Adrenal gland (tissue), 12 donors: ENCODE data around the gene AKAP13. TPM values are rescaled to one million over a fixed set of nuclear protein-coding genes. Genes with fewer than 3 reads are reported as not detected.

Source experiments
- DNase-seq, 7 donors: peaks; one replicate each; pipeline ENCODE4 v3.0.0-alpha.2; 2019 to 2020
- H3K27ac ChIP-seq, 5 donors: fragments of 200-600 bp; sonication (generic) in 4 of 5; 1 replicate in 3 of 5; 2 replicates in 2 of 5; pipeline versions ENCODE4 v1.5.1 to v1.8.0; 2016 to 2020; ENCODE audit warnings: mild to moderate bottlenecking in 1 of 5
- H3K27me3 ChIP-seq: fragments of 200-600 bp; 2 replicates; pipeline ENCODE4 v1.8.0; 2021
- H3K36me3 ChIP-seq, 2 donors: fragments of 200-600 bp; replicated peaks in 1 of 2; 1 replicate in 1 of 2; 2 replicates in 1 of 2; pipeline versions ENCODE4 v1.5.1 to v1.8.0; 2018 to 2022
- H3K4me1 ChIP-seq, 2 donors: fragments of 200-600 bp; replicated peaks in 1 of 2; 1 replicate in 1 of 2; 2 replicates in 1 of 2; pipeline versions ENCODE4 v1.5.1 to v1.8.0; 2018 to 2021
- H3K4me3 ChIP-seq, 4 donors: fragments of 200-600 bp; sonication (generic) in 3 of 4; one replicate each; pipeline ENCODE4 v1.5.1; 2016 to 2018
- H3K9me3 ChIP-seq, 3 donors: fragments of 200-600 bp; sonication (generic) in 1 of 3; replicated peaks in 1 of 3; 1 replicate in 2 of 3; 2 replicates in 1 of 3; pipeline versions ENCODE4 v1.5.1 to v1.8.0; 2016 to 2021
- POLR2A ChIP-seq, 2 donors: fragments of 450-650 bp; IDR thresholded peaks; one replicate each; pipeline ENCODE4 v1.6.1; 2017; ENCODE audit warnings: antibody characterized with exemption in 2 of 2, mild to moderate bottlenecking in 2 of 2, moderate library complexity in 1 of 2
- WGBS, 4 donors: extraction: QIAGEN DNeasy Blood & Tissue Kit in 2 of 4; methylation state at CpG; one replicate each; pipeline versions ENCODE4 v1.1.5 to v1.1.7; 2013 to 2017; 5-methylcytosine and 5-hydroxymethylcytosine counted together
- intact Hi-C, 2 donors: fragments of 100-400 bp; cut with DNase I; formaldehyde crosslinking; loops; one replicate each; pipeline versions ENCODE4 v1.14.1 to v1.15.0; 2022 to 2023
- polyA plus RNA-seq, 3 donors: library from polyadenylated mRNA; stranded (reverse); fragments of 200-250 nt in 2 of 3; fragments of 350-450 nt in 1 of 3; fragmentation: Illumina TruSeq in 1 of 3; extraction: RNeasy Lipid Tissue Mini Kit (QIAGEN cat#74804) in 1 of 3; gene quantifications; one replicate each; pipeline ENCODE4 v1.2.3, GENCODE V29; 2013 to 2014
- total RNA-seq, 9 donors: library from RNA; depleted of rRNA in 4 of 9; stranded (reverse); fragments of >200 nt in 4 of 9; fragments of 120-200 nt in 1 of 9; fragmentation: NEBNext Ultra II Directional in 1 of 9; extraction: Animal tissue kit (Norgen Biotek cat#: 25700) in 1 of 9; gene quantifications; one replicate each; pipeline versions ENCODE4 v1.1.0 to v1.2.4, GENCODE V29; 2013 to 2023
- TF ChIP-seq, protein P1 (sequence below), 6 experiments: fragments of 450-650 bp in 4 of 6; fragments of 200-600 bp in 2 of 6; sonication (generic) in 1 of 6; IDR thresholded peaks; 1 replicate in 5 of 6; 2 replicates in 1 of 6; pipeline versions ENCODE4 v1.5.1 to v1.8.0; 2016 to 2021; ENCODE audit warnings: antibody characterized with exemption in 6 of 6, mild to moderate bottlenecking in 2 of 6, moderate library complexity in 1 of 6
- donor health status: healthy with polysubstance abuse.
- donor health status: Bipolar disorder and iron deficiency.
- donor health status: DM: yes; HTN: yes; CAD: no.
- donor health status: DM: no; HTN: no; CAD: no.
- donor health status: DM: no; HTN: no; CAD: no.
- donor health status: DM: yes; HTN: yes; CAD: no.

AKAP13 gene
- total and polyA plus RNA-seq, 12 donors, result 42.7 to 144 (median 89.2) TPM

DNA sequence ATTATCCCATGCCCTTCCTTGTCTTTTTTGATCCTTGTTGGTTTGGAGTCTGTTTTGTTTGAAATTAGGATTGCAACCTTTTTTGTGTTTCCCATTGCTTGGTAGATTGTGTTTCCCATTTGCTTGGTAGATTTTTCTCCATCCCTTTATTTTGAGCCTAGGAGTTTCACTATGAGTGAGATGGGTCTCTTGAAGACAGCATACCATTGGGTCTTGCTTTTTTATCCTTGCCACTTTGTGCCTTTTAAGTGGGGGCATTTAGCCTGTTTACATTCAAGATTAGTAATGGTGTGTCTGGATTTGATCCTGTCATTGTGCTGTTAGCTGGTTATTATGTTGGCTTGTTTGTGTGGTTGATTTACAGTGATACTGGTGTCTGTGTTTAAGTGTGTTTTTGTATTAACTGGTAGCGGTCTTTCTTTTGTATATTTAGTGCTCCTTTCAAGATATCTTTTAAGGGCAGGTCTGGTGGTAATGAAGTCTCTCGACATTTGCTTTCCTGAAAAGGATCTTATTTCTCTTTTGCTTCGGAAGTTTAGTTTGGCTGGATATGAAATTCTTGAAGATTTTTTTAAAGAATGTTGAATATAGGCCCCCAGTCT, 70.8 kb downstream of the AKAP13 start:
- H3K36me3 ChIP-seq, result no peaks in the 10 kb centered on the region
- TF ChIP-seq, protein P1, sequence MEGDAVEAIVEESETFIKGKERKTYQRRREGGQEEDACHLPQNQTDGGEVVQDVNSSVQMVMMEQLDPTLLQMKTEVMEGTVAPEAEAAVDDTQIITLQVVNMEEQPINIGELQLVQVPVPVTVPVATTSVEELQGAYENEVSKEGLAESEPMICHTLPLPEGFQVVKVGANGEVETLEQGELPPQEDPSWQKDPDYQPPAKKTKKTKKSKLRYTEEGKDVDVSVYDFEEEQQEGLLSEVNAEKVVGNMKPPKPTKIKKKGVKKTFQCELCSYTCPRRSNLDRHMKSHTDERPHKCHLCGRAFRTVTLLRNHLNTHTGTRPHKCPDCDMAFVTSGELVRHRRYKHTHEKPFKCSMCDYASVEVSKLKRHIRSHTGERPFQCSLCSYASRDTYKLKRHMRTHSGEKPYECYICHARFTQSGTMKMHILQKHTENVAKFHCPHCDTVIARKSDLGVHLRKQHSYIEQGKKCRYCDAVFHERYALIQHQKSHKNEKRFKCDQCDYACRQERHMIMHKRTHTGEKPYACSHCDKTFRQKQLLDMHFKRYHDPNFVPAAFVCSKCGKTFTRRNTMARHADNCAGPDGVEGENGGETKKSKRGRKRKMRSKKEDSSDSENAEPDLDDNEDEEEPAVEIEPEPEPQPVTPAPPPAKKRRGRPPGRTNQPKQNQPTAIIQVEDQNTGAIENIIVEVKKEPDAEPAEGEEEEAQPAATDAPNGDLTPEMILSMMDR (IDR thresholded peaks at IDR 0.05), result no peak
- no peak for TF ChIP-seq POLR2A (IDR thresholded peaks at IDR 0.05)
- no peaks in the 10 kb centered on the region for H3K27me3 ChIP-seq
- intact Hi-C loops, result no loop called here
- no peak for DNase-seq
- peaks cover 0 to 16% (median 0%) of the 10 kb centered on the region in 3 donors for H3K9me3 ChIP-seq
- no peak overlapping the region for H3K4me3 ChIP-seq
- 86 to 97% (median 91%) methylated on average over 3 of the region's 3 CpGs for whole genome bisulfite sequencing, 4 donors
- peaks cover 0 to 4% of the 10 kb centered on the region in 2 donors for H3K4me1 ChIP-seq
- H3K27ac ChIP-seq, result no peak overlapping the region

DNA sequence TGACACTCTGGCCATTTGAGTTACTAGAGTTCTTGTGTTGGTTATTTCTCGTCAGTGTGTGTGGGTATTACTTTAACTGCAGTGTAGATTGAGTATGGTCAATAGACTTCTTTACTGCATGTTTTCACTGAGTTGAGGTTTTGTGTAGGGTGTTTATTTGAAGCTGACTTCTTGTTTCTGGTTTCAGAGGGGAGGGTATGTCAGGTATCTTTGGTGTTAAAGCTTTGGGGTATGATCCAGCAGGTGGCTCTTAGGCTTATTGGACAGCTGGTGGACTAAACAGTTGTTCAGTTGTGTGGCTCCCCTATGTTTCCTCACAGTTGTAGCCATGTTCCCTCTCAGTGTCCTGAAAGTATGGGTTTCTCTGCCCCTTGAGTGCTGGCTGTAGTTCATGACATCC, 72.0 kb downstream of the AKAP13 start:
- H3K4me3 ChIP-seq, result no peak overlapping the region
- no peaks in the 10 kb centered on the region for H3K36me3 ChIP-seq
- intact Hi-C loops, result no loop called here
- DNase-seq, result no peak
- WGBS, 4 donors, result 88 to 100% (median 95%) methylated on average over 1 of the region's 1 CpG
- no peaks in the 10 kb centered on the region for H3K27me3 ChIP-seq
- H3K9me3 ChIP-seq, result peaks cover 0 to 16% (median 0%) of the 10 kb centered on the region in 3 donors
- H3K4me1 ChIP-seq, result peaks cover 4% of the 10 kb centered on the region in 2 donors
- no peak overlapping the region for H3K27ac ChIP-seq
- TF ChIP-seq POLR2A (IDR thresholded peaks at IDR 0.05), result no peak
- TF ChIP-seq, protein P1 (IDR thresholded peaks at IDR 0.05), result no peak

DNA sequence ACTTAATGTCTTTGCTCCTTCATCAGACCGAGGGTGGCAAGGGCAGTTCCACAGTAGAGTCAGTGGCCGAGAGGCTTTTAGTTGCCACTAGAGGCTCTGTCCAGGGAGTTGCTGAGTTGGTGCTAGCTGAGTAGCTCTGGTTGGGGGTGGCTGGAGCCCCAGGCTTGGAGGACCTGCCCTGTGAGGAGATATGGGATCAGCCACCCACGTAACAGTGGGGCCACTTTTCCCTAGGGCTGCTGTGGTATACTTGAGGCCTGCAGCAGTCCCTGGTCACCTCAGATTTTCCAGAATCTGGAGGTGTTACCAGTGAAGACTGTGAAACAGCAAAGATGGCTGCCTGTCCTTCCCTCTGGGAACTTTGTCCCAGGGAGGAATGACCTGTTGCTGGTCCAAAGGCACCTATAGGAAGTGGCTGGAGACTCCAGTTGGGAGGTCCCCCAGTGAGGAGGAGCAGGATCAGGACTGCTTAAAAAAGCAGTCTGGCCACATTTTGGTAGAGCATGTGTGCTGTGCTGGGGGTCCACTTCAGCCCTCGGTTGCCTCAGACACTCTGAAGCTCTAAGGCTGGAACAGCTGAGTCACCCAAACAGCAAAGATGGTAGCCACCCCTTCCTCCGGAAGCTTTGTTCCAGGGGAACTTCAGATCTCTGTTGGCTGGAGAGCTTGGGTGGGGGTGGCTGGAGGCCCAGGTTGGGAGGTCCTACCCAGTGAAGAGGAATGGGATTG, 72.9 kb downstream of the AKAP13 start:
- no peak overlapping the region for H3K27ac ChIP-seq
- TF ChIP-seq, protein P1 (IDR thresholded peaks at IDR 0.05), result no peak
- TF ChIP-seq POLR2A (IDR thresholded peaks at IDR 0.05), result no peak
- 95 to 97% (median 96%) methylated on average over 3 to 5 of the region's 5 CpGs for WGBS, 4 donors
- peaks cover 4 to 7% of the 10 kb centered on the region in 2 donors for H3K4me1 ChIP-seq
- H3K4me3 ChIP-seq, result no peak overlapping the region
- DNase-seq, result no peak
- no peaks in the 10 kb centered on the region for H3K27me3 ChIP-seq
- H3K36me3 ChIP-seq, result no peaks in the 10 kb centered on the region
- H3K9me3 ChIP-seq, result peaks cover 0 to 16% (median 0%) of the 10 kb centered on the region in 3 donors
- intact Hi-C loops, result no loop called here

DNA sequence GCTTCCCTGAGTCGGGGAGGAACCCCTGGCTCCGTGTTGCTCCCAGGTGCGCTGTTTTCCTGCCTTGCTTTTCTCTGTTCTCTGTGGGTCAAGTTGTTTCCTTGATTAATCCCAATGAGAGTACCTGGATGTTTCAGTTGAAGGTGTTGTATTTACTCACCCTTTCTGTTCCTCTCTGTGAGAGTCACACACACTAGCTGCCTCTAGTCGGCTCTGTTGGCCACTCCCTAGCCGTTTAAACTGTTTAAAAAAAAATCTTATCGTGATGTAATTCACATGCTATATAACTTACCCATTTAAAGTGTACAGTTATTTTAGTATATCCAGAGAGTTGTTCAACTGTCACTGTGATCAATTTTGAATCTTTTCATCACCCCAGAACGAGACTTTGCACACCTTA, 74.0 kb downstream of the AKAP13 start:
- Histone ChIP-seq H3K9me3 (peaks cover 0 to 16% (median 0%) of the 10 kb centered on the region in 3 donors), H3K36me3 (no peaks in the 10 kb centered on the region), H3K4me1 (peaks cover 4 to 7% of the 10 kb centered on the region in 2 donors), H3K4me3 (no peak overlapping the region), H3K27ac (no peak overlapping the region), H3K27me3 (no peaks in the 10 kb centered on the region)
- no peak for DNase-seq
- intact Hi-C loops, result no loop called here
- 86 to 91% (median 87%) methylated on average over 7 of the region's 7 CpGs for WGBS, 4 donors
- TF ChIP-seq, protein P1 (IDR thresholded peaks at IDR 0.05), result no peak
- TF ChIP-seq POLR2A (IDR thresholded peaks at IDR 0.05), result no peak
